K562 (cell line): ENCODE data around the gene PNMT. TPM values are rescaled to one million over a fixed set of nuclear protein-coding genes. Genes with fewer than 3 reads are reported as not detected.
A peak's percentile ranks its signal among the peaks of the same experiment; 100 is the strongest.

ENCODE experiments used
- ATAC-seq: fragments of 200-7000 bp; cut with Tn5 transposase; 3 replicates; pipeline ENCODE4 v1.9.1; 2020; ENCODE audit warnings: moderate library complexity
- BruUV-seq: library from RNA; stranded (reverse); fragments of 400-500 nt; replicated peaks from 2 replicates; lab custom pipeline; 2021; lab: Mats Ljungman, UMichigan
- CTCF ChIA-PET: fragments of 300-600 bp; formaldehyde crosslinking; extraction: SDS; loops from one replicate; lab custom pipeline; 2021; ENCODE audit warnings: low intra/inter-chr PET ratio; lab: Yijun Ruan, JAX
- POLR2A ChIA-PET: fragments of 300-600, 350-650 bp; sonication (Branson Sonifier 250); formaldehyde crosslinking; extraction: SDS; loops from one replicate; lab custom pipeline; 2021; ENCODE audit warnings: antibody characterized with exemption, inconsistent platforms; lab: Yijun Ruan, JAX
- DNase-seq, 4 experiments: peaks; one replicate each; pipeline versions ENCODE4 v3.0.0 to v3.0.0-alpha.2; 2011 to 2018; ENCODE audit warnings: low spot score in 3 of 4, mixed read lengths in 3 of 4; ENCODE audit errors: extremely low read depth in 1 of 4
- FAIRE-seq: peaks from 2 replicates; lab custom pipeline; 2011; peaks lifted over from hg19 to GRCh38; lab: Jason Lieb, UNC
- H2AFZ ChIP-seq: 2 replicates; pipeline ENCODE4 v1.6.0; 2011; ENCODE audit warnings: low read depth, low read length, control low read depth, inconsistent platforms
- H3K27ac ChIP-seq: fragments of 200-600 bp; 3 replicates; pipeline ENCODE4 v1.8.0; 2011; ENCODE audit warnings: low read depth, mild to moderate bottlenecking, control low read depth, inconsistent platforms, low read length, moderate library complexity, mixed read lengths; ENCODE audit errors: extremely low read depth
- H3K27me3 ChIP-seq, 2 experiments: fragments of 300-600 bp in 1 of 2; 2 replicates in 1 of 2; 3 replicates in 1 of 2; pipeline versions ENCODE4 v1.6.0 to v1.8.0; 2011; ENCODE audit warnings: inconsistent platforms in 2 of 2, low read length in 2 of 2, mild to moderate bottlenecking in 1 of 2, mixed read lengths in 1 of 2, moderate library complexity in 1 of 2; ENCODE audit not compliant: control insufficient read depth in 2 of 2, insufficient read depth in 2 of 2
- H3K36me3 ChIP-seq: fragments of 300-600 bp; 3 replicates; pipeline ENCODE4 v1.8.0; 2011; ENCODE audit warnings: mild to moderate bottlenecking, low read length, inconsistent platforms; ENCODE audit not compliant: control insufficient read depth, insufficient read depth
- H3K4me1 ChIP-seq, 2 experiments: fragments of 200-600 bp in 1 of 2; replicated peaks in 1 of 2; 2 replicates in 1 of 2; 3 replicates in 1 of 2; pipeline versions ENCODE4 v1.5.1 to v1.8.0; 2011; ENCODE audit warnings: inconsistent platforms in 2 of 2, low read length in 2 of 2, mild to moderate bottlenecking in 1 of 2, mixed read lengths in 1 of 2, moderate library complexity in 1 of 2; ENCODE audit not compliant: control insufficient read depth in 2 of 2, insufficient read depth in 2 of 2
- H3K4me2 ChIP-seq: 2 replicates; pipeline ENCODE4 v1.6.1; 2011; ENCODE audit warnings: low read length, control low read depth, inconsistent platforms, mixed read lengths; ENCODE audit not compliant: insufficient read depth
- H3K4me3 ChIP-seq: fragments of 200-600 bp; sonication (generic), shearing (Covaris generic); 2 replicates; pipeline ENCODE4 v1.5.1; 2016; ENCODE audit warnings: control low read depth, inconsistent platforms
- H3K79me2 ChIP-seq: fragments of 200-600 bp; 3 replicates; pipeline ENCODE4 v1.8.0; 2011; ENCODE audit warnings: low read length, inconsistent platforms; ENCODE audit not compliant: control insufficient read depth, insufficient read depth
- H3K9ac ChIP-seq, 2 experiments: 2 replicates each; pipeline versions ENCODE4 v1.6.0 to v1.6.1; 2011; ENCODE audit warnings: low read depth in 2 of 2, low read length in 2 of 2, control low read depth in 1 of 2, inconsistent platforms in 1 of 2, mild to moderate bottlenecking in 1 of 2, mixed read lengths in 1 of 2; ENCODE audit not compliant: insufficient read depth in 1 of 2
- H3K9me1 ChIP-seq: one replicate; pipeline ENCODE4 v1.6.0; 2011; ENCODE audit warnings: inconsistent platforms, mild to moderate bottlenecking, low read length, moderate library complexity; ENCODE audit not compliant: control insufficient read depth, insufficient read depth
- H3K9me3 ChIP-seq: replicated peaks from 2 replicates; pipeline ENCODE4 v1.5.1; 2011; ENCODE audit warnings: low read depth, low read length, inconsistent platforms; ENCODE audit not compliant: control insufficient read depth, insufficient read depth
- H4K20me1 ChIP-seq: replicated peaks from 2 replicates; pipeline ENCODE4 v1.6.1; 2011; ENCODE audit warnings: low read length, inconsistent platforms, mixed read lengths; ENCODE audit not compliant: control insufficient read depth, insufficient read depth
- ATF1 ChIP-seq, 2 experiments: fragments of 450-650 bp in 1 of 2; IDR thresholded peaks; 2 replicates each; pipeline ENCODE4 v1.6.1; 2016; ENCODE audit warnings: missing compliant biosample characterization in 1 of 2, missing genetic modification characterization in 1 of 2
- CEBPB ChIP-seq: fragments of 450-650 bp; IDR thresholded peaks from 2 replicates; pipeline ENCODE4 v1.6.1; 2016; ENCODE audit warnings: missing genetic modification characterization, missing compliant biosample characterization
- WGBS: fragments of 100-300 bp; shearing (Covaris generic); methylation state at CpG from one replicate; pipeline ENCODE4 v1.1.6; 2016; ENCODE audit warnings: low coverage, mixed read lengths; ENCODE audit not compliant: insufficient coverage; ENCODE audit errors: missing lambda C conversion rate; 5-methylcytosine and 5-hydroxymethylcytosine counted together
- in situ Hi-C: fragments of 300-500 bp; cut with MboI; formaldehyde crosslinking; loops from 4 replicates; pipeline ENCODE4 v1.15.0; 2018; ENCODE audit warnings: inconsistent platforms, mixed read lengths
- intact Hi-C: fragments of 100-400 bp; cut with micrococcal nuclease; formaldehyde crosslinking; loops from 2 replicates; pipeline ENCODE4 v1.14.2; 2022
- polyA plus RNA-seq, 8 experiments: library from polyadenylated mRNA; depleted of rRNA in 4 of 8; stranded (reverse) in 5 of 8; unstranded in 3 of 8; fragments of >200 nt; fragmentation: Nextera tagmentation in 2 of 8; fragmentation: Illumina TruSeq in 1 of 8; extraction: Ambion mirVana in 2 of 8; extraction: Trizol in 1 of 8; gene quantifications; 2 replicates each; pipeline versions ENCODE4 v1.2.1 to v1.2.3, GENCODE V29; 2011 to 2014; ENCODE audit warnings: inconsistent platforms in 1 of 8, missing spikeins in 1 of 8
- total RNA-seq, 7 experiments: library from RNA; depleted of rRNA in 6 of 7; stranded (reverse); fragments of >200 nt in 6 of 7; fragmentation: Illumina TruSeq in 2 of 7; extraction: Trizol in 2 of 7; gene quantifications; 2 replicates each; pipeline versions ENCODE4 v1.2.1 to v1.2.3, GENCODE V29; 2011 to 2021; ENCODE audit warnings: low replicate concordance in 1 of 7
- TF ChIP-seq, protein P1 (sequence below): fragments of 450-650 bp; IDR thresholded peaks from 2 replicates; pipeline ENCODE4 v1.6.1; 2017; ENCODE audit warnings: mild to moderate bottlenecking, moderate library complexity
- TF ChIP-seq, protein P2 (sequence below): fragments of 450-650 bp; IDR thresholded peaks from 2 replicates; pipeline ENCODE4 v1.6.1; 2017; ENCODE audit warnings: antibody characterized with exemption, mild to moderate bottlenecking

Gene PNMT
- total and polyA plus RNA-seq, 9 of the 15 experiments (the other 6 are each of a cell fraction or from before 2014, with no cell fraction given) = 0.55 to 18.1 (median 5.8) TPM

GRCh38 chr17:39629898-39630297 is 38.4 kb upstream of the PNMT start:
- Histone ChIP-seq H3K79me2 (no peaks in the 10 kb centered on the region), H3K27me3 (no peaks in the 10 kb centered on the region), H3K4me2 (no peak overlapping the region), H3K27ac (no peak overlapping the region), H4K20me1 (no peaks in the 10 kb centered on the region), H3K4me3 (no peak overlapping the region), H3K4me1 (peaks cover 0 to 41% of the 10 kb centered on the region in 2 experiments; a peak in 4 of 5 replicates), H3K9me3 (no peaks in the 10 kb centered on the region), H3K36me3 (no peaks in the 10 kb centered on the region), H3K9me1 (no peaks in the 10 kb centered on the region), H2AFZ (no peak overlapping the region), H3K9ac (peak overlapping the region in 1 of 2 experiments; percentile 50; a peak in 2 of 4 replicates)
- in situ Hi-C loops (no loop called here), intact Hi-C loops (no loop called here)
- 45% methylated on average over 12 of the region's 12 CpGs for WGBS
- POLR2A ChIA-PET = no interaction called here
- BruUV-seq = no TSS peak
- FAIRE-seq (no peak), DNase-seq (no peak), ATAC-seq (no peak)
- CTCF ChIA-PET = no interaction called here
- TF ChIP-seq, protein P1, sequence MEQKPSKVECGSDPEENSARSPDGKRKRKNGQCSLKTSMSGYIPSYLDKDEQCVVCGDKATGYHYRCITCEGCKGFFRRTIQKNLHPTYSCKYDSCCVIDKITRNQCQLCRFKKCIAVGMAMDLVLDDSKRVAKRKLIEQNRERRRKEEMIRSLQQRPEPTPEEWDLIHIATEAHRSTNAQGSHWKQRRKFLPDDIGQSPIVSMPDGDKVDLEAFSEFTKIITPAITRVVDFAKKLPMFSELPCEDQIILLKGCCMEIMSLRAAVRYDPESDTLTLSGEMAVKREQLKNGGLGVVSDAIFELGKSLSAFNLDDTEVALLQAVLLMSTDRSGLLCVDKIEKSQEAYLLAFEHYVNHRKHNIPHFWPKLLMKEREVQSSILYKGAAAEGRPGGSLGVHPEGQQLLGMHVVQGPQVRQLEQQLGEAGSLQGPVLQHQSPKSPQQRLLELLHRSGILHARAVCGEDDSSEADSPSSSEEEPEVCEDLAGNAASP = no peak
- TF ChIP-seq CEBPB (0 out of 2 replicates have a peak, but pooled peaks have one; percentile 29), ATF1 (CRISPR knock-in tag; IDR thresholded peaks at IDR 0.05) (no peak), ATF1 (tag; IDR thresholded peaks at IDR 0.05) (no peak)
- TF ChIP-seq, protein P2, sequence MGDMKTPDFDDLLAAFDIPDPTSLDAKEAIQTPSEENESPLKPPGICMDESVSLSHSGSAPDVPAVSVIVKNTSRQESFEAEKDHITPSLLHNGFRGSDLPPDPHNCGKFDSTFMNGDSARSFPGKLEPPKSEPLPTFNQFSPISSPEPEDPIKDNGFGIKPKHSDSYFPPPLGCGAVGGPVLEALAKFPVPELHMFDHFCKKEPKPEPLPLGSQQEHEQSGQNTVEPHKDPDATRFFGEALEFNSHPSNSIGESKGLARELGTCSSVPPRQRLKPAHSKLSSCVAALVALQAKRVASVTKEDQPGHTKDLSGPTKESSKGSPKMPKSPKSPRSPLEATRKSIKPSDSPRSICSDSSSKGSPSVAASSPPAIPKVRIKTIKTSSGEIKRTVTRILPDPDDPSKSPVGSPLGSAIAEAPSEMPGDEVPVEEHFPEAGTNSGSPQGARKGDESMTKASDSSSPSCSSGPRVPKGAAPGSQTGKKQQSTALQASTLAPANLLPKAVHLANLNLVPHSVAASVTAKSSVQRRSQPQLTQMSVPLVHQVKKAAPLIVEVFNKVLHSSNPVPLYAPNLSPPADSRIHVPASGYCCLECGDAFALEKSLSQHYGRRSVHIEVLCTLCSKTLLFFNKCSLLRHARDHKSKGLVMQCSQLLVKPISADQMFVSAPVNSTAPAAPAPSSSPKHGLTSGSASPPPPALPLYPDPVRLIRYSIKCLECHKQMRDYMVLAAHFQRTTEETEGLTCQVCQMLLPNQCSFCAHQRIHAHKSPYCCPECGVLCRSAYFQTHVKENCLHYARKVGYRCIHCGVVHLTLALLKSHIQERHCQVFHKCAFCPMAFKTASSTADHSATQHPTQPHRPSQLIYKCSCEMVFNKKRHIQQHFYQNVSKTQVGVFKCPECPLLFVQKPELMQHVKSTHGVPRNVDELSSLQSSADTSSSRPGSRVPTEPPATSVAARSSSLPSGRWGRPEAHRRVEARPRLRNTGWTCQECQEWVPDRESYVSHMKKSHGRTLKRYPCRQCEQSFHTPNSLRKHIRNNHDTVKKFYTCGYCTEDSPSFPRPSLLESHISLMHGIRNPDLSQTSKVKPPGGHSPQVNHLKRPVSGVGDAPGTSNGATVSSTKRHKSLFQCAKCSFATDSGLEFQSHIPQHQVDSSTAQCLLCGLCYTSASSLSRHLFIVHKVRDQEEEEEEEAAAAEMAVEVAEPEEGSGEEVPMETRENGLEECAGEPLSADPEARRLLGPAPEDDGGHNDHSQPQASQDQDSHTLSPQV = no peak
